Neural cell (in vitro differentiated cells): Measurements from ENCODE around the gene C7. TPM values are rescaled to one million over a fixed set of nuclear protein-coding genes. Genes with fewer than 3 reads are reported as not detected.
"Not testable (repeated sequence)": the region's sequence is repeated elsewhere in the genome, so short reads cannot be mapped to it uniquely, and the experiment has no call there.

Source experiments
- H2AFZ ChIP-seq: fragments of 200-600, 300-800 bp; sonication (generic), shearing (Covaris generic); 2 replicates; pipeline ENCODE4 v1.6.0; 2014; ENCODE audit warnings: low read depth, mild to moderate bottlenecking, antibody characterized with exemption, low read length, moderate library complexity
- H3F3A ChIP-seq: fragments of 200-600 bp; shearing (Covaris generic); 2 replicates; pipeline ENCODE4 v1.6.1; 2016; ENCODE audit warnings: mild to moderate bottlenecking, moderate library complexity, mixed read lengths, antibody characterized with exemption, low read length; ENCODE audit not compliant: insufficient read depth, poor library complexity, severe bottlenecking
- H3K27ac ChIP-seq: fragments of 200-600, 300-800 bp; sonication (generic), shearing (Covaris generic); 2 replicates; pipeline ENCODE4 v1.5.1; 2014; ENCODE audit warnings: mild to moderate bottlenecking, low read length, moderate library complexity
- H3K27me3 ChIP-seq: fragments of 300-800, 200-600 bp; sonication (generic), shearing (Covaris generic); 2 replicates; pipeline ENCODE4 v1.6.0; 2014; ENCODE audit warnings: mild to moderate bottlenecking, low read depth, low read length, moderate library complexity; ENCODE audit not compliant: insufficient read depth
- H3K36me3 ChIP-seq: fragments of 300-800, 200-600 bp; sonication (generic), shearing (Covaris generic); 2 replicates; pipeline ENCODE4 v1.5.1; 2014; ENCODE audit warnings: mild to moderate bottlenecking, antibody characterized with exemption, low read length, moderate library complexity; ENCODE audit not compliant: insufficient read depth
- H3K4me2 ChIP-seq: fragments of 300-800, 200-600 bp; sonication (generic), shearing (Covaris generic); 2 replicates; pipeline ENCODE4 v1.6.0; 2014; ENCODE audit warnings: mild to moderate bottlenecking, low read length
- H3K4me3 ChIP-seq: fragments of 300-800, 200-600 bp; sonication (generic), shearing (Covaris generic); 2 replicates; pipeline ENCODE4 v1.5.1; 2014; ENCODE audit warnings: mild to moderate bottlenecking, low read length, moderate library complexity
- H3K79me2 ChIP-seq: fragments of 200-600 bp; shearing (Covaris generic); replicated peaks from 2 replicates; pipeline ENCODE4 v1.6.0; 2014; ENCODE audit warnings: mild to moderate bottlenecking, low read length, moderate library complexity; ENCODE audit not compliant: insufficient read depth
- H3K9ac ChIP-seq: fragments of 300-800, 200-600 bp; sonication (generic), shearing (Covaris generic); 2 replicates; pipeline ENCODE4 v1.6.1; 2016; ENCODE audit warnings: mild to moderate bottlenecking, low read length, mixed read lengths
- H3K9me2 ChIP-seq: fragments of 200-600 bp; shearing (Covaris generic); 2 replicates; pipeline ENCODE4 v1.6.1; 2016; ENCODE audit warnings: mild to moderate bottlenecking, low read length, mixed read lengths; ENCODE audit not compliant: insufficient read depth
- H3K9me3 ChIP-seq: fragments of 200-600, 300-800 bp; sonication (generic), shearing (Covaris generic); 2 replicates; pipeline ENCODE4 v1.6.1; 2016; ENCODE audit warnings: mild to moderate bottlenecking, mixed run types, low read length, moderate library complexity, mixed read lengths
- H4K20me1 ChIP-seq: fragments of 200-600 bp; shearing (Covaris generic); 2 replicates; pipeline ENCODE4 v1.6.1; 2016; ENCODE audit warnings: mild to moderate bottlenecking, mixed run types; ENCODE audit not compliant: insufficient read depth
- CTCF ChIP-seq: fragments of 450-650 bp; IDR thresholded peaks from 2 replicates; pipeline ENCODE4 v1.5.1; 2014; ENCODE audit warnings: antibody characterized with exemption, mild to moderate bottlenecking, moderate library complexity; ENCODE audit not compliant: poor library complexity, severe bottlenecking
- EZH2 ChIP-seq: fragments of 200-600, 300-800 bp; shearing (Covaris generic), sonication (generic); IDR thresholded peaks from 2 replicates; pipeline ENCODE4 v1.6.1; 2014; ENCODE audit warnings: antibody characterized with exemption, low read length, borderline replicate concordance, mild to moderate bottlenecking; ENCODE audit not compliant: insufficient read depth, poor library complexity, severe bottlenecking
- MXI1 ChIP-seq: fragments of 450-650 bp; conservative IDR thresholded peaks from 2 replicates; pipeline ENCODE4 v1.6.1; 2014; ENCODE audit warnings: antibody characterized with exemption, mild to moderate bottlenecking; ENCODE audit not compliant: poor library complexity, severe bottlenecking
- POLR2AphosphoS5 ChIP-seq: IDR thresholded peaks from 2 replicates; pipeline ENCODE4 v1.6.1; 2012
- RAD21 ChIP-seq: fragments of 450-650 bp; conservative IDR thresholded peaks from 2 replicates; pipeline ENCODE4 v1.6.1; 2014; ENCODE audit warnings: antibody characterized with exemption, mild to moderate bottlenecking, moderate library complexity
- REST ChIP-seq: IDR thresholded peaks from 2 replicates; pipeline ENCODE4 v1.6.1; 2012; ENCODE audit warnings: borderline replicate concordance
- SMC3 ChIP-seq: fragments of 450-650 bp; conservative IDR thresholded peaks from 2 replicates; pipeline ENCODE4 v1.6.1; 2014; ENCODE audit warnings: antibody characterized with exemption, mild to moderate bottlenecking, moderate library complexity; ENCODE audit not compliant: poor library complexity
- TAF1 ChIP-seq: IDR thresholded peaks from 2 replicates; pipeline ENCODE4 v1.6.1; 2012; ENCODE audit warnings: low read depth
- polyA plus RNA-seq: library from polyadenylated mRNA; depleted of rRNA; stranded (reverse); fragments of >200 nt; gene quantifications from 2 replicates; pipeline ENCODE4 v1.2.3, GENCODE V29; 2014

C7 gene
- polyA plus RNA-seq, 1 donor from 2014 or later, result not detected

GRCh38 chr5:40883051-40883450 is 26.2 kb upstream of the C7 start:
- H4K20me1 ChIP-seq, result not testable (repeated sequence)

GRCh38 chr5:40895440-40896425 is 13.6 kb upstream of the C7 start:
- not testable (repeated sequence) for H3K9ac ChIP-seq, H3K36me3 ChIP-seq, H3K9me3 ChIP-seq, H3K27ac ChIP-seq, H3K4me2 ChIP-seq, H2AFZ ChIP-seq, H3K9me2 ChIP-seq, H3K4me3 ChIP-seq, H4K20me1 ChIP-seq, H3K27me3 ChIP-seq, H3F3A ChIP-seq, H3K79me2 ChIP-seq

More at GRCh38 chr5:40883051-40883450, 26.2 kb upstream of the C7 start:
- H3K9me2 ChIP-seq, H3K4me3 ChIP-seq, H3K9ac ChIP-seq, H3F3A ChIP-seq, H3K27me3 ChIP-seq, H3K9me3 ChIP-seq, H3K79me2 ChIP-seq, H3K36me3 ChIP-seq, H3K4me2 ChIP-seq, H3K27ac ChIP-seq, H2AFZ ChIP-seq: not testable (repeated sequence)

- Histone ChIP-seq H3K9me2 (no peaks in the 10 kb centered on the region), H3K4me2 (no peak overlapping the region), H3K27me3 (no peaks in the 10 kb centered on the region), H3K9me3 (no peaks in the 10 kb centered on the region), H3K9ac (no peak overlapping the region), H3F3A (no peaks in the 10 kb centered on the region), H3K79me2 (no peaks in the 10 kb centered on the region), H4K20me1 (no peaks in the 10 kb centered on the region), H3K27ac (no peak overlapping the region), H3K36me3 (no peaks in the 10 kb centered on the region), H3K4me3 (no peak overlapping the region), H2AFZ (no peak overlapping the region)
- TF ChIP-seq CTCF, result peak; percentile 97
- TF ChIP-seq REST, result no peak
- TF ChIP-seq POLR2AphosphoS5, result peak; percentile 17
- TF ChIP-seq SMC3, result peak; percentile 97
- TF ChIP-seq RAD21, result peak; percentile 98
- TF ChIP-seq EZH2, result no peak
- TF ChIP-seq TAF1, result no peak
- TF ChIP-seq MXI1, result no peak
Observed at GRCh38 chr5:40904205-40904993, 4.9 kb upstream of the C7 start.
